Thoracic aorta (tissue), 2 donors: Measurements from ENCODE around the gene SLC6A3. TPM values are rescaled to one million over a fixed set of nuclear protein-coding genes. Genes with fewer than 3 reads are reported as not detected.

ENCODE experiments used
- ATAC-seq: fragments of 150-250 bp; one replicate; pipeline ENCODE4 v1.8.0; 2017; ENCODE audit warnings: low read depth; ENCODE audit not compliant: insufficient number of reproducible peaks, low FRiP score
- DNase-seq: peaks from one replicate; pipeline ENCODE4 v3.0.0-alpha.2; 2020; ENCODE audit warnings: low spot score
- H3K27ac ChIP-seq, 2 donors: fragments of 200-600 bp; sonication (generic); 1 replicate in 1 of 2; 2 replicates in 1 of 2; pipeline ENCODE4 v1.5.1; 2016; ENCODE audit warnings: mild to moderate bottlenecking in 2 of 2, moderate library complexity in 2 of 2
- H3K27me3 ChIP-seq: fragments of 200-600 bp; sonication (generic); replicated peaks from 2 replicates; pipeline ENCODE4 v1.6.0; 2016; ENCODE audit warnings: mild to moderate bottlenecking; ENCODE audit not compliant: insufficient read depth
- H3K36me3 ChIP-seq: fragments of 200-600 bp; sonication (generic); one replicate; pipeline ENCODE4 v1.5.1; 2016
- H3K4me1 ChIP-seq, 2 donors: fragments of 200-600 bp; sonication (generic); 1 replicate in 1 of 2; 2 replicates in 1 of 2; pipeline versions ENCODE4 v1.5.1 to v1.6.0; 2016; ENCODE audit warnings: low read depth in 2 of 2, mild to moderate bottlenecking in 1 of 2; ENCODE audit not compliant: control insufficient read depth in 1 of 2
- H3K4me3 ChIP-seq: fragments of 200-600 bp; sonication (generic); 2 replicates; pipeline ENCODE4 v1.5.1; 2016; ENCODE audit warnings: mild to moderate bottlenecking
- H3K9me3 ChIP-seq: fragments of 200-600 bp; sonication (generic); 2 replicates; pipeline ENCODE4 v1.5.1; 2016
- total RNA-seq, 2 donors: library from RNA; depleted of rRNA; stranded (reverse); fragments of >200 nt; gene quantifications; one replicate each; pipeline versions ENCODE4 v1.1.0 to v1.2.3, GENCODE V29; 2016
- TF ChIP-seq, protein P1 (sequence below): fragments of 200-600 bp; sonication (generic); IDR thresholded peaks from one replicate; pipeline ENCODE4 v1.5.1; 2019; ENCODE audit warnings: antibody characterized with exemption

Gene SLC6A3
- total RNA-seq, 2 donors from 2014 or later, result 0.14 TPM; not detected in 1

DNA sequence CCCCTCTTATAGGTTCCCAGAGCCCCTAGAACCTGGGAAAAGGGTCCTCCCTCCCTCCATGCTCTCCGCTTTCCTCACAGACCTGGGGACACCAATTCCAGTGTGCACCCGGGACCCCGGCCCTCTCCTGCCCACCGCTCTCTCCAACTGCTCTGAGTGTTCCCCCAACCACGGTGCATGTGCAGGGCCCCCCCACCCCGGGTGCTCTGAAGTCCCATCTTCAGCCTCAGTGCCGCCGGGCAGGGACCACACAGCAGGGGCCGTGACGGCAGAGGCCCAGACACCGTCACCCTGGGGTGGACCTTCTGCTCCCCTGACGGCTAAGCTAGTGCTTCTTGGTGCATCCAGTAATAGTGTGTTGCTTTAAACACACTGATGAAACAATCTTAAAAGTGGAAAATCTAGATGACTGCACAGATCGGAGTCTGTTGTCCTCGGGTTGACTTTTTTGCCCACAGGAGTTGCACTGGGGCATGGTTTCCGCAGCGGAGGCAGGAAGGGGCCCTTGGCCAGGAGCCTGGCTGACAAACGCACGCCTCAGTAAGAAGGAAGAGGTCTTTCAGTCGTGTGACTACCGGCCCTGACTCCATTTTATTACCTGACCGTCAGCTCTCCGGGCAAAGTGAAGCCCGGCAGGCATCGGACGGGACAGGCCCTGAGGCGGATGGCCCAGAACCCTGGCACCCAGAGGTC is 36.2 kb upstream of the SLC6A3 start:
- Histone ChIP-seq H3K4me1 (no peaks in the 10 kb centered on the region), H3K36me3 (peaks cover 17% of the 10 kb centered on the region), H3K27ac (no peak overlapping the region), H3K27me3 (no peaks in the 10 kb centered on the region), H3K9me3 (no peaks in the 10 kb centered on the region), H3K4me3 (no peak overlapping the region)
- TF ChIP-seq, protein P1, sequence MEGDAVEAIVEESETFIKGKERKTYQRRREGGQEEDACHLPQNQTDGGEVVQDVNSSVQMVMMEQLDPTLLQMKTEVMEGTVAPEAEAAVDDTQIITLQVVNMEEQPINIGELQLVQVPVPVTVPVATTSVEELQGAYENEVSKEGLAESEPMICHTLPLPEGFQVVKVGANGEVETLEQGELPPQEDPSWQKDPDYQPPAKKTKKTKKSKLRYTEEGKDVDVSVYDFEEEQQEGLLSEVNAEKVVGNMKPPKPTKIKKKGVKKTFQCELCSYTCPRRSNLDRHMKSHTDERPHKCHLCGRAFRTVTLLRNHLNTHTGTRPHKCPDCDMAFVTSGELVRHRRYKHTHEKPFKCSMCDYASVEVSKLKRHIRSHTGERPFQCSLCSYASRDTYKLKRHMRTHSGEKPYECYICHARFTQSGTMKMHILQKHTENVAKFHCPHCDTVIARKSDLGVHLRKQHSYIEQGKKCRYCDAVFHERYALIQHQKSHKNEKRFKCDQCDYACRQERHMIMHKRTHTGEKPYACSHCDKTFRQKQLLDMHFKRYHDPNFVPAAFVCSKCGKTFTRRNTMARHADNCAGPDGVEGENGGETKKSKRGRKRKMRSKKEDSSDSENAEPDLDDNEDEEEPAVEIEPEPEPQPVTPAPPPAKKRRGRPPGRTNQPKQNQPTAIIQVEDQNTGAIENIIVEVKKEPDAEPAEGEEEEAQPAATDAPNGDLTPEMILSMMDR, result no peak
- DNase-seq (no peak), ATAC-seq (no peak)

DNA sequence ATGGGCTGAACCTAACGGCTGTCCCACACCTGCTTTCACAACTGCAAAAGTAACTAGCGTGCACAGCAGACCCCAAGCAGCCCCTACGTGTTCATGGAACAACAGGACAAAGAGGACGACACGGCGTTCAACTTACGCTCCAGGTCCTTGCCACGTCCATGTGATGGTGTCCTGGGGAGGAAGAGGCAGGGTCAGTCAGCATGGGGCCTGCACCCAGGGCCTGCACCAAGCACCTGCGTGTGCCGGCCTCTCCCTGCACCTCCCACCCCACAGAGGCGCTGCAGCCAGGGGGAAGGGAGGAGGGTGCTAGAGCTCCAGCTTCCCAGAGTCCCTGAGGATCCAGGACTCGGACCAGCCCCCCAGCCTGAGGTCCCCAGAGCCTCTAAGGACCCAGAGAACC is 35.6 kb upstream of the SLC6A3 start:
- Histone ChIP-seq H3K27ac (no peak overlapping the region), H3K36me3 (peaks cover 19% of the 10 kb centered on the region)

DNA sequence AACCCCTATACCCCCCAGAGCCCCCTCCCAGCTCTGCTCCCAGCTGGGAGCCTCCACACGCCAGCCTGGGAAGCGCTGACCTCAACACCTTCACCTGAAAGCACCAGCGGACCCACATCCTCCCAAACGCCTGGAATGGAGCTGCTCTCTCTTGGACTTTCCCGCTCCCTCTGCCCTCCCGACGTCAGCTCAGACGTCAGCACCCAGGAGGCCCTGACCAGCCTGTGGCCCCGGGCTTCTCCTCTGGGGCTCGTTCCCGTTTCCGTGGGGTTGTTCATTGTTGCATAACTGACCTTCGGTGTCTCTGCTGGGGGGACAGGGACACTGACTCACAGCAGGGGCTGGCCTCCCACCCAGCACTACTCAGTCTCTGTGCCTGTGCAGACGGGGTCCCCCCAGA is 35.0 kb upstream of the SLC6A3 start:
- no peak overlapping the region for H3K4me3 ChIP-seq
- H3K4me1 ChIP-seq, result no peaks in the 10 kb centered on the region
- ATAC-seq (no peak), DNase-seq (no peak)
- no peaks in the 10 kb centered on the region for H3K27me3 ChIP-seq
- H3K36me3 ChIP-seq, result peaks cover 19% of the 10 kb centered on the region
- TF ChIP-seq, protein P1, result no peak
- H3K27ac ChIP-seq, result no peak overlapping the region
- no peaks in the 10 kb centered on the region for H3K9me3 ChIP-seq

More for the DNA sequence above, 35.6 kb upstream of the SLC6A3 start:
- ATAC-seq, result no peak
- TF ChIP-seq, protein P1, result no peak
- H3K27me3 ChIP-seq, result no peaks in the 10 kb centered on the region
- no peaks in the 10 kb centered on the region for H3K4me1 ChIP-seq
- DNase-seq, result no peak
- no peaks in the 10 kb centered on the region for H3K9me3 ChIP-seq
- H3K4me3 ChIP-seq, result no peak overlapping the region

DNA sequence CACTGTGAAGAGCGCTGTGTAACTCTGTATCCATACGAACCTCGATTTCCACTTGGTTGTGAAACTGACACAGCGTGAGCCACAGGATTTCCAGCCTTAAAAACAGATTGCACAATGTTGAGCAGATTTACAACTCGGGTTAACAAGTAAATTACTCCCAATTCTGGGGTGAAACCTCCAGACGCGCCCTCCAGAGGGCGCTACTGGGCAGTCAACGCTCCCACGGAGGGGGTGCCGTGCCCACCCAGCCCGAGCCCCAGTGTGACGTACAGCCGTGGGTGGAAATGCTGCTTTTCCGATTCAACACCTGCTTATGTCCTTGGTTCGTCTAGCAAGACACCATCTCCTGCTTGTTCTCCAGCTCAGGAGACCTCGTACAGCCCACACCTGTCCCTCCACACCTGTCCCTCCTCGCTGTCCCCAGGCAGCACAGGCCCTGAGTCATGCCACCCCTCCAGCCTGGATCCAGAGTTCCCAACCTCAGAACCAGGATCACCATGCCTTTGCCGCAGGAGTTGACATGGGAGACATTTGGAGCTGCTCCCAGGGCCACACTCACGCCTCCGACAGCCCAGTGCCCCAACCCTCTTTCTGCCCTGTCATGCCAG is 34.4 kb upstream of the SLC6A3 start:
- no peak overlapping the region for H3K4me3 ChIP-seq
- H3K4me1 ChIP-seq, result no peaks in the 10 kb centered on the region
- H3K27me3 ChIP-seq, result no peaks in the 10 kb centered on the region
- H3K27ac ChIP-seq, result no peak overlapping the region
- peaks cover 19% of the 10 kb centered on the region for H3K36me3 ChIP-seq
- DNase-seq (no peak), ATAC-seq (no peak)
- H3K9me3 ChIP-seq, result no peaks in the 10 kb centered on the region
- TF ChIP-seq, protein P1, result peak; percentile 70

DNA sequence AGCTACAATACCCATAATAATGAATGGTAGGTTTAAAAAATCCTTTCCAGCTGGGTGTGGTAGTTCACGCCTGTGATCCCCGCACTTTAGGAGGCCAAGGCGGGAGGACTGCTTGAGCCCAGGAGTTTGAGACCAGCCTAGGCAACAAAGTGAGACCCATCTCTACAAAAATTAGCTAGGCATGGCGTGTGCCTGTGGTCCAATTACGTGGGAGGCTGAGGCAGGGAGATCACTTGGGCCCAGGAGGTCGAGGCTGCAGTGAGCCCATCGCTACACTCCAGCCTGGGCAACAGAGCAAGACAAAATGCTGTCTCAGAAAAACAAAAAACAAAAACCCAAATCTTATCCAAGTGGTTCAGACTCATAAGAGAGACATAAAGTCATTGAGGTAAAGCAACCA is 33.8 kb upstream of the SLC6A3 start:
- H3K27ac ChIP-seq, result no peak overlapping the region
- peaks cover 24% of the 10 kb centered on the region for H3K36me3 ChIP-seq
- DNase-seq, result no peak
- ATAC-seq, result no peak
- H3K4me3 ChIP-seq, result no peak overlapping the region
- H3K9me3 ChIP-seq, result no peaks in the 10 kb centered on the region
- TF ChIP-seq, protein P1, result no peak
- no peaks in the 10 kb centered on the region for H3K4me1 ChIP-seq
- H3K27me3 ChIP-seq, result no peaks in the 10 kb centered on the region
